HFFc6 (cell line): Measurements from ENCODE around the gene MORC1. TPM values are rescaled to one million over a fixed set of nuclear protein-coding genes. Genes with fewer than 3 reads are reported as not detected.

Experiments
- DNase-seq: peaks from one replicate; pipeline ENCODE4 v3.0.0-alpha.2; 2018
- H3K27ac Mint-ChIP-seq: 2 replicates; pipeline ENCODE4 v1.8.0; 2020; ENCODE audit warnings: mild to moderate bottlenecking, mixed read lengths
- H3K27me3 Mint-ChIP-seq: 2 replicates; pipeline ENCODE4 v1.8.0; 2021; ENCODE audit warnings: mild to moderate bottlenecking, moderate library complexity, mixed read lengths; ENCODE audit not compliant: insufficient read depth
- H3K36me3 Mint-ChIP-seq: 2 replicates; pipeline ENCODE4 v1.8.0; 2021; ENCODE audit warnings: low read depth, mixed read lengths
- H3K4me1 Mint-ChIP-seq: 2 replicates; pipeline ENCODE4 v1.8.0; 2020; ENCODE audit warnings: low read depth, mixed read lengths
- H3K4me3 Mint-ChIP-seq: 2 replicates; pipeline ENCODE4 v1.8.0; 2020; ENCODE audit warnings: mild to moderate bottlenecking, moderate library complexity, mixed read lengths
- H3K9me3 Mint-ChIP-seq: 2 replicates; pipeline ENCODE4 v1.8.0; 2020; ENCODE audit warnings: mild to moderate bottlenecking, mixed read lengths
- total RNA-seq, 6 experiments: library from RNA; stranded (reverse); fragmentation: NEBNext Ultra II Directional; extraction: Animal tissue kit (Norgen Biotek cat#: 25700); gene quantifications; 2 replicates in 1 of 6; 3 replicates in 5 of 6; pipeline ENCODE4 v1.2.3, GENCODE V29; 2021
- TF ChIP-seq, protein P1 (sequence below): fragments of 200-600 bp; sonication (generic); IDR thresholded peaks from 2 replicates; pipeline ENCODE4 v1.5.0; 2021; ENCODE audit warnings: antibody characterized with exemption, mild to moderate bottlenecking

The MORC1 gene
- total RNA-seq, 6 experiments from 2014 or later: not detected

DNA sequence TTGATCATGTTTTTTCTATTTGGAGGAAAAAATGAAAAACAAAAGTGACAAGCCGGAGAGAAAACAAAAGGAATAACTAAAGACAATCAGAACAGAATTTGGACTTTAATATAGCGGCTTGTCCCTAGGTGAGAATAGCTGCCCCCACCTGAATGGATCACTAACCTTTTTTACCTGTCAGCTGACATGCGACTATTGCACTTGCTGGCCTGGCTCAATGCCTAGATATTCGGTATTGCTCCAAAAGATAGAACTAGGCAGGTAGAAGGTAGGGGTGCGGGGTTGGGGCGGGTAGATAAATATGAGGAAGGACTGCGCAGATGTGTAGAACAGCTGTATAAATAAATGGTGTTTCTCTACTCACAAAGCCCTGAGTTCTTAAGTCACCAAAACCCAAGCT is 650 bp upstream of the MORC1 start:
- Mint-ChIP-seq H3K27ac (no peak overlapping the region), H3K27me3 (no peaks in the 10 kb centered on the region), H3K4me3 (no peak overlapping the region), H3K4me1 (no peaks in the 10 kb centered on the region), H3K9me3 (peaks cover 12% of the 10 kb centered on the region), H3K36me3 (0 out of 2 replicates have a peak, but pooled peaks cover 4% of the 10 kb centered on the region)
- no peak for DNase-seq
- TF ChIP-seq, protein P1, sequence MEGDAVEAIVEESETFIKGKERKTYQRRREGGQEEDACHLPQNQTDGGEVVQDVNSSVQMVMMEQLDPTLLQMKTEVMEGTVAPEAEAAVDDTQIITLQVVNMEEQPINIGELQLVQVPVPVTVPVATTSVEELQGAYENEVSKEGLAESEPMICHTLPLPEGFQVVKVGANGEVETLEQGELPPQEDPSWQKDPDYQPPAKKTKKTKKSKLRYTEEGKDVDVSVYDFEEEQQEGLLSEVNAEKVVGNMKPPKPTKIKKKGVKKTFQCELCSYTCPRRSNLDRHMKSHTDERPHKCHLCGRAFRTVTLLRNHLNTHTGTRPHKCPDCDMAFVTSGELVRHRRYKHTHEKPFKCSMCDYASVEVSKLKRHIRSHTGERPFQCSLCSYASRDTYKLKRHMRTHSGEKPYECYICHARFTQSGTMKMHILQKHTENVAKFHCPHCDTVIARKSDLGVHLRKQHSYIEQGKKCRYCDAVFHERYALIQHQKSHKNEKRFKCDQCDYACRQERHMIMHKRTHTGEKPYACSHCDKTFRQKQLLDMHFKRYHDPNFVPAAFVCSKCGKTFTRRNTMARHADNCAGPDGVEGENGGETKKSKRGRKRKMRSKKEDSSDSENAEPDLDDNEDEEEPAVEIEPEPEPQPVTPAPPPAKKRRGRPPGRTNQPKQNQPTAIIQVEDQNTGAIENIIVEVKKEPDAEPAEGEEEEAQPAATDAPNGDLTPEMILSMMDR: no peak

DNA sequence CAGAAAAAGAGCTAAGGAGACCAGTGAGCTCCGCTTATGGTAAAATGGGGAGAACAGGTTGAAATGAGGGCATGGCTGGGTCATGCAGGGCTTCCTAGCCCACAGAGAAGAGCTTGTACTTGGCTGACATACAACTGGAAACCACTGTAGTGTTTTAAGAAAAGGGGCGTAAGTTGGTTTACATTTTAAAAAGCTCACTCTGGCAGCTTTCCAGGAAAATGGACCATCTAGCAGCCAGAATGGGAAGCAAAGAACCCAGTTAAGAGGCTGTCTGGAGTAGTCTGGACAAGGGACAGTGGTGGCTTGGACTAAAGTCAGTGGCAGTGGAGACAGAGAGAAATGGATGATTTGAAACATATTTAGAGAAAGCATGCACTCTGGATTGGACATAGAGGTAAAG is 1.9 kb downstream of the MORC1 start:
- no peaks in the 10 kb centered on the region for H3K36me3 Mint-ChIP-seq
- no peak for DNase-seq
- peaks cover 9% of the 10 kb centered on the region for H3K9me3 Mint-ChIP-seq
- no peak overlapping the region for H3K4me3 Mint-ChIP-seq
- no peaks in the 10 kb centered on the region for H3K27me3 Mint-ChIP-seq
- no peak overlapping the region for H3K27ac Mint-ChIP-seq
- H3K4me1 Mint-ChIP-seq: no peaks in the 10 kb centered on the region
- TF ChIP-seq, protein P1: no peak

DNA sequence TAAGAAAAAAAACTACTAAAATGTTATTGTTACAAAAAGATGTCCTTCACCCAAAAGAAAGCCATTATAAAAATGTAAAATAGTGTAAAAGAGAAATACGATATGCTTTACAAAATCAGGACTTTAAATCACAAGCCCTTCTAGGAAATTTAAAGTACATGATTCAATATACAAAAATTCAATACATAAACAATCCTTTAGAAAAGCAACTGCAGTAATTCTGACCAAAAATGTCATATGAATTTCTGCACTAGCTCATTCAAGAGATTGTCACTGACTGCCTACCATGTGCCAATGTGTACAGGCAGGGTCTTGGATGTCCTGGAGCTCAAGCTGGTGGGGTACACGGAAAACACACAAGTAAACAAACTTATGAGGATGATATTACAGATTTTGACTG is 2.5 kb downstream of the MORC1 start:
- H3K4me1 Mint-ChIP-seq: no peaks in the 10 kb centered on the region

DNA sequence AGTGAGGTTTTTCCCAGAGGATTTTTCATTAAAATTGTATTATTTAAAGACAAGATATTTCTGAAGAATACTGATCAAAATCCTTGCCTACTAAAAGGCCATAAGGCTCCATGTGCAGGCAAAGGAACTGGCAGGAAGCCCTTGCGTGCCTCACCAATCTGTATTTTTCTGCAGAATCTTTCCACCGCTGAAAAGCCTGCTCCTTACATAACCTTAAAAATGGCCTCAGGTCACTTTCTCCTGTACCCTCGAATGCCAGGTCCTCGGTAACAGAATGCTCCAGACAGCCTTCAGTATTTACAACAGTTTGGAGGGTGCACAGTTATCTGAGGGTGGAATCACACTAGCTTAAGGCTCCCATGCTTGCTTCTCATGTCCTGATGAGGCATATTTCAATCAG is 3.2 kb downstream of the MORC1 start:
- no peaks in the 10 kb centered on the region for H3K4me1 Mint-ChIP-seq

More for the DNA sequence above, 2.5 kb downstream of the MORC1 start:
- TF ChIP-seq, protein P1: no peak
- no peaks in the 10 kb centered on the region for H3K36me3 Mint-ChIP-seq
- DNase-seq: no peak
- no peak overlapping the region for H3K4me3 Mint-ChIP-seq
- no peaks in the 10 kb centered on the region for H3K27me3 Mint-ChIP-seq
- H3K27ac Mint-ChIP-seq: no peak overlapping the region
- peaks cover 9% of the 10 kb centered on the region for H3K9me3 Mint-ChIP-seq

DNA sequence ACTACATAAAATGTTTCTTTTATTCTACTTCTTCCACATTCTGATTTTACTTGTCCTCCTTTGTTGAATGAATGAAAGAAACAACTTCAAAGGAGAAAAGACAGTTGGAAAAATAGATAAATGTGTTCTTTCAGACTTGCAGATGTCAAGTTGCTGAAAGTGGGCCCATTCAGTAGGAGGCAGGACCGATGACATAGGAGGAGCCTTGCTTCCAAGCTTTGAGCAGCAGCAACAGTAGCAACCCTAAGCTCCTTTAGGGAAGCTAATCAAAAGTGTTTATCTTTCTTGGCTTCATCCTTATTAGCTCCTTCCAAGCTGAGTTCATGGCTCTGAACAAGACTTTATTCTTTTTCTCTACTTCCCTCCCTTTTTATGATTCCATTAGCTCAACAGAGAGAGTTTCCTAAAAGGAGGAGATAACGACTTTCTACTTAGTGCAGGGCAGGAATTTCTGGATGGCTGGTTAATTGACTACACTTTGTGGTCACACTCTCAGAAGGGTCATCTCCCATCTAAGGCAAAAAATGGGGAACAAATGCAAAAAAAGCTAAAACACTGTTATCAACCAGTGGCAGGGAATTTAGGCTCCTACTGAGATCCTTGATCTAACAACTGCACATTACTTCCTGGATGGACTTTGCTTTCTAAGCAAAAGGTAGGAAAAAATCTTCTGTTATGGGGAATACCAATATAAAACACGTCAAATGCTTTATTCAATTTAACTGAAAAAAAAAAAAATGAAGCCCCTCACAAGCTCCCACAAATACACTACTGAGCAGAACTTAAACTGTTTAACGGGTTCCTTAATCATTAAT is 4.8 kb downstream of the MORC1 start:
- Mint-ChIP-seq H3K27ac (no peak overlapping the region), H3K9me3 (peaks cover 17% of the 10 kb centered on the region), H3K27me3 (peaks cover 1% of the 10 kb centered on the region; the same call in 1 of the 2 replicates), H3K36me3 (no peaks in the 10 kb centered on the region), H3K4me3 (no peak overlapping the region), H3K4me1 (no peaks in the 10 kb centered on the region)
- TF ChIP-seq, protein P1: no peak
- DNase-seq: no peak

More for the DNA sequence above, 3.2 kb downstream of the MORC1 start:
- peaks cover 9% of the 10 kb centered on the region for H3K9me3 Mint-ChIP-seq
- H3K36me3 Mint-ChIP-seq: no peaks in the 10 kb centered on the region
- no peak for DNase-seq
- H3K4me3 Mint-ChIP-seq: no peak overlapping the region
- TF ChIP-seq, protein P1: no peak
- H3K27me3 Mint-ChIP-seq: no peaks in the 10 kb centered on the region
- no peak overlapping the region for H3K27ac Mint-ChIP-seq
